Stimulated activated CD4-positive, alpha-beta T cell treated with anti-CD3 and anti-CD28 coated beads, Interleukin-1b, Interleukin-23, amount 100 ng/mL, for 4 hours (primary cell): ENCODE results near the gene CEP43.

Source experiments
- DNase-seq, 2 donors: peaks; one replicate each; pipeline ENCODE4 v3.0.0-alpha.2; 2020; ENCODE audit warnings: low read depth in 2 of 2

Gene CEP43

GRCh38 chr6:166969390-166970002, 29.7 kb upstream of the CEP43 start:
- DNase-seq, result no peak

- no peak for DNase-seq
These were observed 29.1 kb upstream of the CEP43 start for GRCh38 chr6:166970091-166970490.

- DNase-seq, result no peak
These were observed 28.4 kb upstream of the CEP43 start for GRCh38 chr6:166970776-166971175.

- no peak for DNase-seq
These were observed 27.9 kb upstream of the CEP43 start for GRCh38 chr6:166971271-166971670.

GRCh38 chr6:166972101-166972500, 27.1 kb upstream of the CEP43 start:
- DNase-seq, result no peak

GRCh38 chr6:166976636-166977035, 22.6 kb upstream of the CEP43 start:
- DNase-seq, result no peak

GRCh38 chr6:166977621-166978525, 21.3 kb upstream of the CEP43 start:
- no peak for DNase-seq

- no peak for DNase-seq
These were observed 18.5 kb upstream of the CEP43 start for GRCh38 chr6:166980738-166981137.

- no peak for DNase-seq
These were observed 11.7 kb upstream of the CEP43 start for GRCh38 chr6:166987448-166987847.

- no peak for DNase-seq
These were observed 11.3 kb upstream of the CEP43 start for GRCh38 chr6:166987930-166988329.

GRCh38 chr6:166988674-166989201, 10.5 kb upstream of the CEP43 start:
- DNase-seq, result no peak

- DNase-seq, result peak; percentile 18 to 42
These were observed 9.7 kb upstream of the CEP43 start for GRCh38 chr6:166989427-166990032.

GRCh38 chr6:166996406-166996805, 2.8 kb upstream of the CEP43 start:
- DNase-seq, result no peak

- DNase-seq, result no peak
These were observed 1.8 kb upstream of the CEP43 start for GRCh38 chr6:166997348-166997747.

GRCh38 chr6:166997768-166998255, 1.4 kb upstream of the CEP43 start:
- DNase-seq, result peak in 1 of 2 donors; percentile 22

- DNase-seq, result peak in 1 of 2 donors; percentile 5
These were observed 697 bp upstream of the CEP43 start for GRCh38 chr6:166998256-166999144.

- no peak for DNase-seq
These were observed 672 bp downstream of the CEP43 start for GRCh38 chr6:166999884-167000253.

GRCh38 chr6:167000759-167001158, 1.6 kb downstream of the CEP43 start:
- DNase-seq, result no peak

GRCh38 chr6:167005350-167006159, 6.4 kb downstream of the CEP43 start:
- no peak for DNase-seq

GRCh38 chr6:167007985-167008384, 8.8 kb downstream of the CEP43 start:
- DNase-seq, result no peak
